K562 (cell line): Measurements from ENCODE around the gene PUSL1. TPM values are rescaled to one million over a fixed set of nuclear protein-coding genes. Genes with fewer than 3 reads are reported as not detected.
A peak's percentile ranks its signal among the peaks of the same experiment; 100 is the strongest.

Experiments used
- ATAC-seq: fragments of 200-7000 bp; cut with Tn5 transposase; 3 replicates; pipeline ENCODE4 v1.9.1; 2020; ENCODE audit warnings: moderate library complexity
- BruUV-seq: library from RNA; stranded (reverse); fragments of 400-500 nt; replicated peaks from 2 replicates; lab custom pipeline; 2021; lab: Mats Ljungman, UMichigan
- CTCF ChIA-PET: fragments of 300-600 bp; formaldehyde crosslinking; extraction: SDS; loops from one replicate; lab custom pipeline; 2021; ENCODE audit warnings: low intra/inter-chr PET ratio; lab: Yijun Ruan, JAX
- POLR2A ChIA-PET: fragments of 300-600, 350-650 bp; sonication (Branson Sonifier 250); formaldehyde crosslinking; extraction: SDS; loops from one replicate; lab custom pipeline; 2021; ENCODE audit warnings: antibody characterized with exemption, inconsistent platforms; lab: Yijun Ruan, JAX
- DNase-seq, 4 experiments: peaks; one replicate each; pipeline versions ENCODE4 v3.0.0 to v3.0.0-alpha.2; 2011 to 2018; ENCODE audit warnings: low spot score in 3 of 4, mixed read lengths in 3 of 4; ENCODE audit errors: extremely low read depth in 1 of 4
- FAIRE-seq: peaks from 2 replicates; lab custom pipeline; 2011; peaks lifted over from hg19 to GRCh38; lab: Jason Lieb, UNC
- H2AFZ ChIP-seq: 2 replicates; pipeline ENCODE4 v1.6.0; 2011; ENCODE audit warnings: low read depth, low read length, control low read depth, inconsistent platforms
- H3K27ac ChIP-seq: fragments of 200-600 bp; 3 replicates; pipeline ENCODE4 v1.8.0; 2011; ENCODE audit warnings: low read depth, mild to moderate bottlenecking, control low read depth, inconsistent platforms, low read length, moderate library complexity, mixed read lengths; ENCODE audit errors: extremely low read depth
- H3K27me3 ChIP-seq, 2 experiments: fragments of 300-600 bp in 1 of 2; 2 replicates in 1 of 2; 3 replicates in 1 of 2; pipeline versions ENCODE4 v1.6.0 to v1.8.0; 2011; ENCODE audit warnings: inconsistent platforms in 2 of 2, low read length in 2 of 2, mild to moderate bottlenecking in 1 of 2, mixed read lengths in 1 of 2, moderate library complexity in 1 of 2; ENCODE audit not compliant: control insufficient read depth in 2 of 2, insufficient read depth in 2 of 2
- H3K36me3 ChIP-seq: fragments of 300-600 bp; 3 replicates; pipeline ENCODE4 v1.8.0; 2011; ENCODE audit warnings: mild to moderate bottlenecking, low read length, inconsistent platforms; ENCODE audit not compliant: control insufficient read depth, insufficient read depth
- H3K4me1 ChIP-seq, 2 experiments: fragments of 200-600 bp in 1 of 2; replicated peaks in 1 of 2; 2 replicates in 1 of 2; 3 replicates in 1 of 2; pipeline versions ENCODE4 v1.5.1 to v1.8.0; 2011; ENCODE audit warnings: inconsistent platforms in 2 of 2, low read length in 2 of 2, mild to moderate bottlenecking in 1 of 2, mixed read lengths in 1 of 2, moderate library complexity in 1 of 2; ENCODE audit not compliant: control insufficient read depth in 2 of 2, insufficient read depth in 2 of 2
- H3K4me2 ChIP-seq: 2 replicates; pipeline ENCODE4 v1.6.1; 2011; ENCODE audit warnings: low read length, control low read depth, inconsistent platforms, mixed read lengths; ENCODE audit not compliant: insufficient read depth
- H3K4me3 ChIP-seq: fragments of 200-600 bp; sonication (generic), shearing (Covaris generic); 2 replicates; pipeline ENCODE4 v1.5.1; 2016; ENCODE audit warnings: control low read depth, inconsistent platforms
- H3K79me2 ChIP-seq: fragments of 200-600 bp; 3 replicates; pipeline ENCODE4 v1.8.0; 2011; ENCODE audit warnings: low read length, inconsistent platforms; ENCODE audit not compliant: control insufficient read depth, insufficient read depth
- H3K9ac ChIP-seq, 2 experiments: 2 replicates each; pipeline versions ENCODE4 v1.6.0 to v1.6.1; 2011; ENCODE audit warnings: low read depth in 2 of 2, low read length in 2 of 2, control low read depth in 1 of 2, inconsistent platforms in 1 of 2, mild to moderate bottlenecking in 1 of 2, mixed read lengths in 1 of 2; ENCODE audit not compliant: insufficient read depth in 1 of 2
- H3K9me1 ChIP-seq: one replicate; pipeline ENCODE4 v1.6.0; 2011; ENCODE audit warnings: inconsistent platforms, mild to moderate bottlenecking, low read length, moderate library complexity; ENCODE audit not compliant: control insufficient read depth, insufficient read depth
- H3K9me3 ChIP-seq: replicated peaks from 2 replicates; pipeline ENCODE4 v1.5.1; 2011; ENCODE audit warnings: low read depth, low read length, inconsistent platforms; ENCODE audit not compliant: control insufficient read depth, insufficient read depth
- H4K20me1 ChIP-seq: replicated peaks from 2 replicates; pipeline ENCODE4 v1.6.1; 2011; ENCODE audit warnings: low read length, inconsistent platforms, mixed read lengths; ENCODE audit not compliant: control insufficient read depth, insufficient read depth
- AFF1 ChIP-seq, 2 experiments: fragments of 450-650 bp; IDR thresholded peaks; 2 replicates each; pipeline ENCODE4 v1.6.1; 2018; ENCODE audit warnings: mild to moderate bottlenecking in 2 of 2, low read depth in 1 of 2; ENCODE audit not compliant: partially characterized antibody in 2 of 2
- C11orf30 ChIP-seq: fragments of 450-650 bp; IDR thresholded peaks from 2 replicates; pipeline ENCODE4 v1.6.1; 2016; ENCODE audit warnings: low read depth, mild to moderate bottlenecking
- CCNT2 ChIP-seq: IDR thresholded peaks from 2 replicates; pipeline ENCODE4 v1.6.1; 2011; ENCODE audit warnings: borderline replicate concordance, low read depth, mild to moderate bottlenecking, moderate library complexity, mixed read lengths, low read length; ENCODE audit not compliant: insufficient read length; ENCODE audit errors: extremely low read depth
- ELK3 ChIP-seq: fragments of 450-650 bp; formaldehyde crosslinking; IDR thresholded peaks from 2 replicates; pipeline ENCODE4 v1.4.0; 2020; ENCODE audit warnings: mild to moderate bottlenecking
- HMG20A ChIP-seq: fragments of 450-650 bp; formaldehyde crosslinking; conservative IDR thresholded peaks from 2 replicates; pipeline ENCODE4 v1.4.0; 2020; ENCODE audit warnings: mild to moderate bottlenecking, mixed read lengths
- JUNB ChIP-seq: fragments of 450-650 bp; formaldehyde crosslinking; conservative IDR thresholded peaks from 2 replicates; pipeline ENCODE4 v1.4.0; 2020; ENCODE audit warnings: mild to moderate bottlenecking
- RBFOX2 ChIP-seq: fragments of 200-400 bp; formaldehyde crosslinking; IDR thresholded peaks from 2 replicates; pipeline ENCODE4 v1.6.1; 2017; ENCODE audit warnings: low read depth, mild to moderate bottlenecking, low read length, moderate library complexity
- TARDBP ChIP-seq: fragments of 450-650 bp; IDR thresholded peaks from 2 replicates; pipeline ENCODE4 v1.6.1; 2016
- ZNF263 ChIP-seq: sonication (generic); formaldehyde crosslinking; IDR thresholded peaks from 2 replicates; pipeline ENCODE4 v1.8.0; 2022; ENCODE audit warnings: mild to moderate bottlenecking, missing genetic modification reagents, borderline replicate concordance
- WGBS: fragments of 100-300 bp; shearing (Covaris generic); methylation state at CpG from one replicate; pipeline ENCODE4 v1.1.6; 2016; ENCODE audit warnings: low coverage, mixed read lengths; ENCODE audit not compliant: insufficient coverage; ENCODE audit errors: missing lambda C conversion rate; 5-methylcytosine and 5-hydroxymethylcytosine counted together
- in situ Hi-C: fragments of 300-500 bp; cut with MboI; formaldehyde crosslinking; loops from 4 replicates; pipeline ENCODE4 v1.15.0; 2018; ENCODE audit warnings: inconsistent platforms, mixed read lengths
- intact Hi-C: fragments of 100-400 bp; cut with micrococcal nuclease; formaldehyde crosslinking; loops from 2 replicates; pipeline ENCODE4 v1.14.2; 2022
- polyA plus RNA-seq, 8 experiments: library from polyadenylated mRNA; depleted of rRNA in 4 of 8; stranded (reverse) in 5 of 8; unstranded in 3 of 8; fragments of >200 nt; fragmentation: Nextera tagmentation in 2 of 8; fragmentation: Illumina TruSeq in 1 of 8; extraction: Ambion mirVana in 2 of 8; extraction: Trizol in 1 of 8; gene quantifications; 2 replicates each; pipeline versions ENCODE4 v1.2.1 to v1.2.3, GENCODE V29; 2011 to 2014; ENCODE audit warnings: inconsistent platforms in 1 of 8, missing spikeins in 1 of 8
- total RNA-seq, 7 experiments: library from RNA; depleted of rRNA in 6 of 7; stranded (reverse); fragments of >200 nt in 6 of 7; fragmentation: Illumina TruSeq in 2 of 7; extraction: Trizol in 2 of 7; gene quantifications; 2 replicates each; pipeline versions ENCODE4 v1.2.1 to v1.2.3, GENCODE V29; 2011 to 2021; ENCODE audit warnings: low replicate concordance in 1 of 7

Gene PUSL1
- total and polyA plus RNA-seq, 9 of the 15 experiments (the other 6 are each of a cell fraction or from before 2014, with no cell fraction given) = 0.62 to 86.9 (median 13.6) TPM

GRCh38 chr1:1321477-1321876, 13.1 kb downstream of the PUSL1 start:
- Histone ChIP-seq H4K20me1 (peaks cover 28% of the 10 kb centered on the region; the same call in 1 of the 2 replicates), H2AFZ (no peak overlapping the region), H3K4me3 (no peak overlapping the region), H3K9me3 (no peaks in the 10 kb centered on the region), H3K79me2 (peaks cover 77% of the 10 kb centered on the region), H3K4me1 (peaks cover 35 to 86% of the 10 kb centered on the region in 2 experiments), H3K9ac (peak overlapping the region in 1 of 2 experiments; percentile 83; a peak in 2 of 4 replicates), H3K27me3 (no peaks in the 10 kb centered on the region), H3K36me3 (peaks cover 58% of the 10 kb centered on the region), H3K27ac (no peak overlapping the region), H3K4me2 (no peak overlapping the region), H3K9me1 (peaks cover 13% of the 10 kb centered on the region)
- no TSS peak for BruUV-seq
- no peak for DNase-seq
- FAIRE-seq = no peak
- POLR2A ChIA-PET = interaction anchor here (0.6 to 4.3 kb wide), 2 partner anchors 11 to 588 kb away, joined by 3 to 30 read pairs; no protein-coding TSS in a partner anchor
- ATAC-seq = no peak
- CTCF ChIA-PET = no interaction called here
- TF ChIP-seq C11orf30 = no peak
- TF ChIP-seq TARDBP = no peak
- peak; percentile 54 for TF ChIP-seq RBFOX2
- intact Hi-C loops (loop anchor here (5.0 kb wide), 1 partner anchor 56 kb away; the partner anchor contains the start of gene AURKAIP1), in situ Hi-C loops (no loop called here)
- WGBS = 97% methylated on average over 7 of the region's 8 CpGs

- peak in 2 of 4 experiments; percentile 51 to 54 for DNase-seq
- WGBS = 92% methylated on average over 3 of the region's 14 CpGs
- in situ Hi-C loops (no loop called here), intact Hi-C loops (loop anchor here (5.0 kb wide), 1 partner anchor 55 kb away; the partner anchor contains the start of gene AURKAIP1)
- Histone ChIP-seq H3K79me2 (peaks cover 74% of the 10 kb centered on the region), H3K4me3 (no peak overlapping the region), H4K20me1 (peaks cover 28% of the 10 kb centered on the region; the same call in 1 of the 2 replicates), H3K9me3 (no peaks in the 10 kb centered on the region), H3K27me3 (no peaks in the 10 kb centered on the region), H3K4me1 (peaks cover 35 to 90% of the 10 kb centered on the region in 2 experiments), H3K36me3 (peaks cover 58% of the 10 kb centered on the region), H2AFZ (no peak overlapping the region), H3K4me2 (peak overlapping the region; percentile 65; the same call in 1 of the 2 replicates), H3K27ac (no peak overlapping the region), H3K9ac (peak overlapping the region in 1 of 2 experiments; percentile 88; a peak in 1 of 4 replicates), H3K9me1 (peaks cover 13% of the 10 kb centered on the region)
- CTCF ChIA-PET = no interaction called here
- ATAC-seq = no peak
- POLR2A ChIA-PET = interaction anchor here (2.1 kb wide), 1 partner anchor 8 kb away, joined by 5 read pairs; no protein-coding TSS in a partner anchor
- FAIRE-seq = no peak
- no TSS peak for BruUV-seq
- no peak for TF ChIP-seq JUNB (CRISPR knock-in tag)
- no peak for TF ChIP-seq ELK3 (CRISPR knock-in tag)
- TF ChIP-seq ZNF263 = no peak
- no peak for TF ChIP-seq AFF1 (IDR thresholded peaks at IDR 0.05; ENCODE audit: low read depth in 1 of 2, partially characterized antibody in 2 of 2)
- TF ChIP-seq CCNT2 = no peak
- no peak for TF ChIP-seq HMG20A (CRISPR knock-in tag)
Measured at GRCh38 chr1:1322418-1322817, 14.0 kb downstream of the PUSL1 start.
